HEK293 (cell line): ENCODE measurements around the gene NT5DC3.

Experiments
- CTCF ChIA-PET: fragments of 350-600 bp; formaldehyde crosslinking; extraction: SDS; loops from one replicate; lab custom pipeline; 2021; ENCODE audit warnings: antibody characterized with exemption; lab: Yijun Ruan, JAX
- POLR2A ChIA-PET: fragments of 300-600 bp; formaldehyde crosslinking; extraction: SDS; loops from one replicate; lab custom pipeline; 2020; ENCODE audit warnings: antibody characterized with exemption, inconsistent platforms; lab: Yijun Ruan, JAX
- H3K27ac ChIP-seq: fragments of 200-500 bp; sonication (Bioruptor generic); 2 replicates; pipeline ENCODE4 v1.5.1; 2014; ENCODE audit warnings: low read depth, low read length, control low read depth, inconsistent platforms; ENCODE audit errors: extremely low read depth
- H3K36me3 ChIP-seq, 2 experiments: fragments of 200-500 bp in 1 of 2; sonication (Bioruptor generic) in 1 of 2; 1 replicate in 1 of 2; 2 replicates in 1 of 2; pipeline ENCODE4 v1.5.1; 2014 to 2017; ENCODE audit warnings: inconsistent platforms in 2 of 2, low read length in 2 of 2; ENCODE audit not compliant: control insufficient read depth in 2 of 2, insufficient read depth in 1 of 2
- H3K4me1 ChIP-seq: fragments of 200-500 bp; sonication (Bioruptor generic); 2 replicates; pipeline ENCODE4 v1.5.1; 2014; ENCODE audit warnings: mild to moderate bottlenecking, low read length, inconsistent platforms; ENCODE audit not compliant: control insufficient read depth, insufficient read depth
- H3K4me3 ChIP-seq: 2 replicates; pipeline ENCODE4 v1.5.1; 2011; ENCODE audit warnings: low read depth, mild to moderate bottlenecking, control low read depth, low read length, moderate library complexity
- H3K9me3 ChIP-seq: fragments of 200-500 bp; sonication (Bioruptor generic); 2 replicates; pipeline ENCODE4 v1.5.1; 2014; ENCODE audit warnings: low read depth, low read length, inconsistent platforms; ENCODE audit not compliant: control insufficient read depth, insufficient read depth
- SCRT1 ChIP-seq: fragments of 450-650 bp; formaldehyde crosslinking; IDR thresholded peaks from 2 replicates; pipeline ENCODE4 v1.5.1; 2016; ENCODE audit warnings: missing biosample characterization, missing genetic modification characterization, borderline replicate concordance
- ZBTB20 ChIP-seq: fragments of 450-650 bp; formaldehyde crosslinking; IDR thresholded peaks from 2 replicates; pipeline ENCODE4 v1.5.1; 2016; ENCODE audit warnings: missing biosample characterization, missing genetic modification characterization
- ZBTB8A ChIP-seq: fragments of 450-650 bp; formaldehyde crosslinking; IDR thresholded peaks from 2 replicates; pipeline ENCODE4 v1.5.1; 2016; ENCODE audit warnings: missing biosample characterization, missing genetic modification characterization
- ZNF132 ChIP-seq: fragments of 450-650 bp; formaldehyde crosslinking; IDR thresholded peaks from 2 replicates; pipeline ENCODE4 v1.5.1; 2017; ENCODE audit warnings: missing biosample characterization, missing genetic modification characterization, borderline replicate concordance
- ZNF133 ChIP-seq: fragments of 450-650 bp; formaldehyde crosslinking; IDR thresholded peaks from 2 replicates; pipeline ENCODE4 v1.5.1; 2016; ENCODE audit warnings: missing biosample characterization, missing genetic modification characterization
- ZNF157 ChIP-seq: fragments of 450-650 bp; formaldehyde crosslinking; IDR thresholded peaks from 2 replicates; pipeline ENCODE4 v1.5.1; 2016; ENCODE audit warnings: missing biosample characterization, missing genetic modification characterization
- ZNF169 ChIP-seq: fragments of 450-650 bp; formaldehyde crosslinking; IDR thresholded peaks from 2 replicates; pipeline ENCODE4 v1.5.1; 2016; ENCODE audit warnings: missing biosample characterization, missing genetic modification characterization
- ZNF23 ChIP-seq: fragments of 450-650 bp; formaldehyde crosslinking; IDR thresholded peaks from 2 replicates; pipeline ENCODE4 v1.5.1; 2016; ENCODE audit warnings: missing biosample characterization, missing genetic modification characterization, borderline replicate concordance
- ZNF302 ChIP-seq: fragments of 450-650 bp; formaldehyde crosslinking; IDR thresholded peaks from 2 replicates; pipeline ENCODE4 v1.5.1; 2016; ENCODE audit warnings: missing biosample characterization, missing genetic modification characterization, low read depth
- ZNF341 ChIP-seq: fragments of 450-650 bp; formaldehyde crosslinking; IDR thresholded peaks from 2 replicates; pipeline ENCODE4; 2016; ENCODE audit warnings: low read depth, missing biosample characterization, missing genetic modification characterization
- ZNF530 ChIP-seq: fragments of 450-650 bp; formaldehyde crosslinking; IDR thresholded peaks from 2 replicates; pipeline ENCODE4 v1.5.1; 2016; ENCODE audit warnings: low read depth, missing biosample characterization, missing genetic modification characterization
- ZNF610 ChIP-seq: fragments of 450-650 bp; formaldehyde crosslinking; IDR thresholded peaks from 2 replicates; pipeline ENCODE4 v1.5.1; 2016; ENCODE audit warnings: missing biosample characterization, missing genetic modification characterization, borderline replicate concordance
- ZNF629 ChIP-seq: fragments of 450-650 bp; formaldehyde crosslinking; IDR thresholded peaks from 2 replicates; pipeline ENCODE4 v1.5.1; 2017; ENCODE audit warnings: missing biosample characterization, missing genetic modification characterization
- ZNF747 ChIP-seq: fragments of 450-650 bp; formaldehyde crosslinking; IDR thresholded peaks from 2 replicates; pipeline ENCODE4 v1.5.1; 2016; ENCODE audit warnings: missing biosample characterization, missing genetic modification characterization
- ZNF837 ChIP-seq: fragments of 450-650 bp; formaldehyde crosslinking; IDR thresholded peaks from 2 replicates; pipeline ENCODE4 v1.5.1; 2016; ENCODE audit warnings: missing biosample characterization, missing genetic modification characterization
- ZSCAN23 ChIP-seq: fragments of 450-650 bp; formaldehyde crosslinking; IDR thresholded peaks from 2 replicates; pipeline ENCODE4 v1.5.1; 2016; ENCODE audit warnings: missing biosample characterization, missing genetic modification characterization
- ZXDB ChIP-seq: fragments of 450-650 bp; formaldehyde crosslinking; IDR thresholded peaks from 2 replicates; pipeline ENCODE4 v1.5.1; 2016; ENCODE audit warnings: missing biosample characterization, missing genetic modification characterization
- TF ChIP-seq, protein P1 (sequence below): fragments of 450-650 bp; formaldehyde crosslinking; IDR thresholded peaks from 2 replicates; pipeline ENCODE4 v1.5.1; 2016; ENCODE audit warnings: missing biosample characterization, missing genetic modification characterization
- TF ChIP-seq, protein P2 (sequence below): fragments of 450-650 bp; formaldehyde crosslinking; IDR thresholded peaks from 2 replicates; pipeline ENCODE4 v1.5.1; 2016; ENCODE audit warnings: missing biosample characterization, missing genetic modification characterization, borderline replicate concordance
- TF ChIP-seq, protein P3 (sequence below): fragments of 450-650 bp; formaldehyde crosslinking; IDR thresholded peaks from 2 replicates; pipeline ENCODE4; 2016; ENCODE audit warnings: missing biosample characterization, missing genetic modification characterization
- TF ChIP-seq, protein P4 (sequence below): fragments of 450-650 bp; formaldehyde crosslinking; optimal IDR thresholded peaks from 2 replicates; pipeline ENCODE3; 2016; ENCODE audit warnings: missing biosample characterization, mild to moderate bottlenecking, missing genetic modification characterization
- TF ChIP-seq, protein P5 (sequence below): fragments of 450-650 bp; formaldehyde crosslinking; IDR thresholded peaks from 2 replicates; pipeline ENCODE4 v1.5.1; 2016; ENCODE audit warnings: missing biosample characterization, missing genetic modification characterization, low read depth
- TF ChIP-seq, protein P6 (sequence below): fragments of 450-650 bp; formaldehyde crosslinking; IDR thresholded peaks from 2 replicates; pipeline ENCODE4 v1.5.1; 2016; ENCODE audit warnings: missing biosample characterization, missing genetic modification characterization

NT5DC3 gene

DNA sequence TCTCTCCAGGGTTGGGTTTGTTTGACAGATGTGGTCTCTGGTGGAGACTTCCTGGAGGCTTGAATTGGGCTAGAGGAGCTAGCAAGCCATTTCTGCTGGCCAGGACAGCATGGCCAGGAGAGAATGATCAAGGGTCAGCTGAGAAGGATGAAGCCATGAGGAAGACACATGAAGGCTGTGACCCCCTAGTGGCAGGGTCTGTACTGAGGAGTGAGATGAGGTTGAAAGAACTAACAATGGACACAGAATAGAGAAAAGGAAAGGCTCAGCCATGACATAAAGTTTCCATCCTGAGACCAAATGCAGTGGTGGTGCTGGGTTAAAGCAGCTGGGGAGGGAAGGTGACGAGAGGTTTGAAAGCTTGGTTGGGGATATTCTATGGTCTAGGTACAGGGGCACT is 89.9 kb downstream of the NT5DC3 start:
- no peaks in the 10 kb centered on the region for H3K4me1 ChIP-seq
- no peak overlapping the region for H3K27ac ChIP-seq
- TF ChIP-seq ZNF629 (tag by site-specific recombination) (no peak), ZNF530 (tag by site-specific recombination) (no peak), ZSCAN23 (tag by site-specific recombination) (no peak), ZNF132 (no peak)
- TF ChIP-seq, protein P1, sequence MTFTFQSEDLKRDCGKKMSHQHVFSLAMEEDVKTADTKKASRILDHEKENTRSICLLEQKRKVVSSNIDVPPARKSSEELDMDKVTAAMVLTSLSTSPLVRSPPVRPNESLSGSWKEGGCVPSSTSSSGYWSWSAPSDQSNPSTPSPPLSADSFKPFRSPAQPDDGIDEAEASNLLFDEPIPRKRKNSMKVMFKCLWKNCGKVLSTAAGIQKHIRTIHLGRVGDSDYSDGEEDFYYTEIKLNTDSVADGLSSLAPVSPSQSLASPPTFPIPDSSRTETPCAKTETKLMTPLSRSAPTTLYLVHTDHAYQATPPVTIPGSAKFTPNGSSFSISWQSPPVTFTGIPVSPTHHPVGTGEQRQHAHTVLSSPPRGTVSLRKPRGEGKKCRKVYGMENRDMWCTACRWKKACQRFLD (tag by site-specific recombination) = no peak
- POLR2A ChIA-PET = no interaction called here
- no peaks in the 10 kb centered on the region for H3K36me3 ChIP-seq
- CTCF ChIA-PET = interaction anchor here (0.6 to 2.0 kb wide), 5 partner anchors 11 to 118 kb away, joined by 3 to 7 read pairs (median 4); no protein-coding TSS in a partner anchor
- H3K9me3 ChIP-seq = no peaks in the 10 kb centered on the region
- H3K4me3 ChIP-seq = no peak overlapping the region

DNA sequence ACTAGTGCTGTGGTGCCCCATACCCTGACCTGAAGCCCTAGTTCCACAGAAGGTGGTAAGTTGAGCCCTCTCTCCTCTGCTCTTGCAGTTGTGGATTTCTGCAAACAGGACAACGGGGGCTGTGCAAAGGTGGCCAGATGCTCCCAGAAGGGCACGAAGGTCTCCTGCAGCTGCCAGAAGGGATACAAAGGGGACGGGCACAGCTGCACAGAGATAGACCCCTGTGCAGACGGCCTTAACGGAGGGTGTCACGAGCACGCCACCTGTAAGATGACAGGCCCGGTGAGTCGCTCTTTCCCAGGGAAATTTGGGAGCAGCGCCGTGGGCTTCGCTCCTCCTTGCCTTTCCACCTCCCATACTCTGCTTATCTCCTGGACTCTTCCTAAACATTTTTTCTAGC is 92.2 kb downstream of the NT5DC3 start:
- POLR2A ChIA-PET = no interaction called here
- H3K36me3 ChIP-seq = no peaks in the 10 kb centered on the region
- no peak overlapping the region for H3K4me3 ChIP-seq
- CTCF ChIA-PET = no interaction called here
- no peaks in the 10 kb centered on the region for H3K9me3 ChIP-seq
- H3K4me1 ChIP-seq = no peaks in the 10 kb centered on the region
- no peak overlapping the region for H3K27ac ChIP-seq
- TF ChIP-seq, protein P2, sequence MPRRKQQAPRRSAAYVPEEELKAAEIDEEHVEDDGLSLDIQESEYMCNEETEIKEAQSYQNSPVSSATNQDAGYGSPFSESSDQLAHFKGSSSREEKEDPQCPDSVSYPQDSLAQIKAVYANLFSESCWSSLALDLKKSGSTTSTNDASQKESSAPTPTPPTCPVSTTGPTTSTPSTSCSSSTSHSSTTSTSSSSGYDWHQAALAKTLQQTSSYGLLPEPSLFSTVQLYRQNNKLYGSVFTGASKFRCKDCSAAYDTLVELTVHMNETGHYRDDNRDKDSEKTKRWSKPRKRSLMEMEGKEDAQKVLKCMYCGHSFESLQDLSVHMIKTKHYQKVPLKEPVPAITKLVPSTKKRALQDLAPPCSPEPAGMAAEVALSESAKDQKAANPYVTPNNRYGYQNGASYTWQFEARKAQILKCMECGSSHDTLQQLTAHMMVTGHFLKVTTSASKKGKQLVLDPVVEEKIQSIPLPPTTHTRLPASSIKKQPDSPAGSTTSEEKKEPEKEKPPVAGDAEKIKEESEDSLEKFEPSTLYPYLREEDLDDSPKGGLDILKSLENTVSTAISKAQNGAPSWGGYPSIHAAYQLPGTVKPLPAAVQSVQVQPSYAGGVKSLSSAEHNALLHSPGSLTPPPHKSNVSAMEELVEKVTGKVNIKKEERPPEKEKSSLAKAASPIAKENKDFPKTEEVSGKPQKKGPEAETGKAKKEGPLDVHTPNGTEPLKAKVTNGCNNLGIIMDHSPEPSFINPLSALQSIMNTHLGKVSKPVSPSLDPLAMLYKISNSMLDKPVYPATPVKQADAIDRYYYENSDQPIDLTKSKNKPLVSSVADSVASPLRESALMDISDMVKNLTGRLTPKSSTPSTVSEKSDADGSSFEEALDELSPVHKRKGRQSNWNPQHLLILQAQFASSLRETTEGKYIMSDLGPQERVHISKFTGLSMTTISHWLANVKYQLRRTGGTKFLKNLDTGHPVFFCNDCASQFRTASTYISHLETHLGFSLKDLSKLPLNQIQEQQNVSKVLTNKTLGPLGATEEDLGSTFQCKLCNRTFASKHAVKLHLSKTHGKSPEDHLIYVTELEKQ (tag by site-specific recombination) = no peak
- TF ChIP-seq ZNF610 (tag by site-specific recombination) (no peak), ZNF341 (tag by site-specific recombination) (no peak), ZNF133 (tag by site-specific recombination) (no peak), ZNF157 (tag by site-specific recombination) (no peak), ZNF169 (no peak), ZBTB8A (no peak), ZNF23 (tag by site-specific recombination) (no peak), ZXDB (tag by site-specific recombination) (no peak), ZBTB20 (tag by site-specific recombination) (no peak), ZNF747 (tag by site-specific recombination) (no peak), SCRT1 (tag by site-specific recombination) (no peak), ZNF302 (tag by site-specific recombination) (no peak), ZNF837 (tag by site-specific recombination) (no peak)
- TF ChIP-seq, protein P3, sequence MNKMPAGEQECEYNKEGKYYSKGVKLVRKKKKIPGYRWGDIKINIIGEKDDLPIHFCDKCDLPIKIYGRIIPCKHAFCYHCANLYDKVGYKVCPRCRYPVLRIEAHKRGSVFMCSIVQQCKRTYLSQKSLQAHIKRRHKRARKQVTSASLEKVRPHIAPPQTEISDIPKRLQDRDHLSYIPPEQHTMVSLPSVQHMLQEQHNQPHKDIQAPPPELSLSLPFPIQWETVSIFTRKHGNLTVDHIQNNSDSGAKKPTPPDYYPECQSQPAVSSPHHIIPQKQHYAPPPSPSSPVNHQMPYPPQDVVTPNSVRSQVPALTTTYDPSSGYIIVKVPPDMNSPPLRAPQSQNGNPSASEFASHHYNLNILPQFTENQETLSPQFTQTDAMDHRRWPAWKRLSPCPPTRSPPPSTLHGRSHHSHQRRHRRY (tag by site-specific recombination) = no peak
- TF ChIP-seq, protein P4, sequence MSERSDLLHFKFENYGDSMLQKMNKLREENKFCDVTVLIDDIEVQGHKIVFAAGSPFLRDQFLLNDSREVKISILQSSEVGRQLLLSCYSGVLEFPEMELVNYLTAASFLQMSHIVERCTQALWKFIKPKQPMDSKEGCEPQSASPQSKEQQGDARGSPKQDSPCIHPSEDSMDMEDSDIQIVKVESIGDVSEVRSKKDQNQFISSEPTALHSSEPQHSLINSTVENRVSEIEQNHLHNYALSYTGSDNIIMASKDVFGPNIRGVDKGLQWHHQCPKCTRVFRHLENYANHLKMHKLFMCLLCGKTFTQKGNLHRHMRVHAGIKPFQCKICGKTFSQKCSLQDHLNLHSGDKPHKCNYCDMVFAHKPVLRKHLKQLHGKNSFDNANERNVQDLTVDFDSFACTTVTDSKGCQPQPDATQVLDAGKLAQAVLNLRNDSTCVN (tag by site-specific recombination) = no peak
- TF ChIP-seq, protein P5, sequence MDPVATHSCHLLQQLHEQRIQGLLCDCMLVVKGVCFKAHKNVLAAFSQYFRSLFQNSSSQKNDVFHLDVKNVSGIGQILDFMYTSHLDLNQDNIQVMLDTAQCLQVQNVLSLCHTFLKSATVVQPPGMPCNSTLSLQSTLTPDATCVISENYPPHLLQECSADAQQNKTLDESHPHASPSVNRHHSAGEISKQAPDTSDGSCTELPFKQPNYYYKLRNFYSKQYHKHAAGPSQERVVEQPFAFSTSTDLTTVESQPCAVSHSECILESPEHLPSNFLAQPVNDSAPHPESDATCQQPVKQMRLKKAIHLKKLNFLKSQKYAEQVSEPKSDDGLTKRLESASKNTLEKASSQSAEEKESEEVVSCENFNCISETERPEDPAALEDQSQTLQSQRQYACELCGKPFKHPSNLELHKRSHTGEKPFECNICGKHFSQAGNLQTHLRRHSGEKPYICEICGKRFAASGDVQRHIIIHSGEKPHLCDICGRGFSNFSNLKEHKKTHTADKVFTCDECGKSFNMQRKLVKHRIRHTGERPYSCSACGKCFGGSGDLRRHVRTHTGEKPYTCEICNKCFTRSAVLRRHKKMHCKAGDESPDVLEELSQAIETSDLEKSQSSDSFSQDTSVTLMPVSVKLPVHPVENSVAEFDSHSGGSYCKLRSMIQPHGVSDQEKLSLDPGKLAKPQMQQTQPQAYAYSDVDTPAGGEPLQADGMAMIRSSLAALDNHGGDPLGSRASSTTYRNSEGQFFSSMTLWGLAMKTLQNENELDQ = no peak
- TF ChIP-seq, protein P6, sequence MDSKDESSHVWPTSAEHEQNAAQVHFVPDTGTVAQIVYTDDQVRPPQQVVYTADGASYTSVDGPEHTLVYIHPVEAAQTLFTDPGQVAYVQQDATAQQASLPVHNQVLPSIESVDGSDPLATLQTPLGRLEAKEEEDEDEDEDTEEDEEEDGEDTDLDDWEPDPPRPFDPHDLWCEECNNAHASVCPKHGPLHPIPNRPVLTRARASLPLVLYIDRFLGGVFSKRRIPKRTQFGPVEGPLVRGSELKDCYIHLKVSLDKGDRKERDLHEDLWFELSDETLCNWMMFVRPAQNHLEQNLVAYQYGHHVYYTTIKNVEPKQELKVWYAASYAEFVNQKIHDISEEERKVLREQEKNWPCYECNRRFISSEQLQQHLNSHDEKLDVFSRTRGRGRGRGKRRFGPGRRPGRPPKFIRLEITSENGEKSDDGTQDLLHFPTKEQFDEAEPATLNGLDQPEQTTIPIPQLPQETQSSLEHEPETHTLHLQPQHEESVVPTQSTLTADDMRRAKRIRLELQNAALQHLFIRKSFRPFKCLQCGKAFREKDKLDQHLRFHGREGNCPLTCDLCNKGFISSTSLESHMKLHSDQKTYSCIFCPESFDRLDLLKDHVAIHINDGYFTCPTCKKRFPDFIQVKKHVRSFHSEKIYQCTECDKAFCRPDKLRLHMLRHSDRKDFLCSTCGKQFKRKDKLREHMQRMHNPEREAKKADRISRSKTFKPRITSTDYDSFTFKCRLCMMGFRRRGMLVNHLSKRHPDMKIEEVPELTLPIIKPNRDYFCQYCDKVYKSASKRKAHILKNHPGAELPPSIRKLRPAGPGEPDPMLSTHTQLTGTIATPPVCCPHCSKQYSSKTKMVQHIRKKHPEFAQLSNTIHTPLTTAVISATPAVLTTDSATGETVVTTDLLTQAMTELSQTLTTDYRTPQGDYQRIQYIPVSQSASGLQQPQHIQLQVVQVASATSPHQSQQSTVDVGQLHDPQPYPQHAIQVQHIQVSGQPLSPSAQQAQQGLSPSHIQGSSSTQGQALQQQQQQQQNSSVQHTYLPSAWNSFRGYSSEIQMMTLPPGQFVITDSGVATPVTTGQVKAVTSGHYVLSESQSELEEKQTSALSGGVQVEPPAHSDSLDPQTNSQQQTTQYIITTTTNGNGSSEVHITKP (tag by site-specific recombination) = no peak
